ENCODE measurements around the gene DDX41. TPM values are rescaled to one million over a fixed set of nuclear protein-coding genes. Genes with fewer than 3 reads are reported as not detected.

The DDX41 gene
- total and polyA plus RNA-seq, 2 donors: 27.4 to 65.6 TPM

- H3K36me3 ChIP-seq (ENCODE audit: insufficient read depth): no peaks in the 10 kb centered on the region
- H3K4me3 ChIP-seq (ENCODE audit: low read depth, low read length): no peak overlapping the region
- no peak overlapping the region for H3K27ac ChIP-seq (ENCODE audit: low read depth)
- H3K4me1 ChIP-seq (ENCODE audit: insufficient read depth): no peaks in the 10 kb centered on the region
- DNase-seq (ENCODE audit: extremely low spot score): no peak
- WGBS: 80% methylated on average over 27 of the region's 27 CpGs
Observed at GRCh38 chr5:177462021-177462670, 54.6 kb downstream of the DDX41 start.

Other genes with a start within 250 kb of the DDX41 start
- 9.7 TPM for gene RAB24, start 213.2 kb downstream of the DDX41 start, total RNA-seq
- gene RAB24, start 213.2 kb downstream of the DDX41 start, polyA plus RNA-seq: 50.6 TPM
- gene PRELID1, start 213.2 kb downstream of the DDX41 start, total RNA-seq: 40.8 TPM
- 122 TPM for gene PRELID1, start 213.2 kb downstream of the DDX41 start, polyA plus RNA-seq
- gene MXD3, start 205.1 kb downstream of the DDX41 start, total RNA-seq: 11.3 TPM
- gene MXD3, start 205.1 kb downstream of the DDX41 start, polyA plus RNA-seq: 4.0 TPM
- gene LMAN2, start 165.3 kb downstream of the DDX41 start, total RNA-seq: 101 TPM
- gene LMAN2, start 165.3 kb downstream of the DDX41 start, polyA plus RNA-seq: 209 TPM
- gene RGS14, start 159.0 kb downstream of the DDX41 start, total RNA-seq: 4.7 TPM
- gene RGS14, start 159.0 kb downstream of the DDX41 start, polyA plus RNA-seq: 16.4 TPM
- gene SLC34A1, start 132.5 kb downstream of the DDX41 start, total RNA-seq: not detected
- 0.04 TPM for gene SLC34A1, start 132.5 kb downstream of the DDX41 start, polyA plus RNA-seq
- gene PFN3, start 116.3 kb downstream of the DDX41 start, total RNA-seq: not detected
- gene PFN3, start 116.3 kb downstream of the DDX41 start, polyA plus RNA-seq: not detected
- not detected for gene F12, start 107.4 kb downstream of the DDX41 start, total RNA-seq
- gene F12, start 107.4 kb downstream of the DDX41 start, polyA plus RNA-seq: 1.1 TPM
- 13.4 TPM for gene GRK6, start 90.3 kb downstream of the DDX41 start, total RNA-seq
- 27.7 TPM for gene GRK6, start 90.3 kb downstream of the DDX41 start, polyA plus RNA-seq
- gene PRR7, start 70.1 kb downstream of the DDX41 start, total RNA-seq: 0.58 TPM
- gene PRR7, start 70.1 kb downstream of the DDX41 start, polyA plus RNA-seq: 2.4 TPM
- gene DBN1, start 43.3 kb downstream of the DDX41 start, total RNA-seq: 53.9 TPM
- gene DBN1, start 43.3 kb downstream of the DDX41 start, polyA plus RNA-seq: 96.5 TPM
- 102 TPM for gene PDLIM7, start 19.4 kb downstream of the DDX41 start, total RNA-seq
- gene PDLIM7, start 19.4 kb downstream of the DDX41 start, polyA plus RNA-seq: 728 TPM
- 2.9 TPM for gene DOK3, start 7.1 kb downstream of the DDX41 start, total RNA-seq
- gene DOK3, start 7.1 kb downstream of the DDX41 start, polyA plus RNA-seq: 8.5 TPM
- gene FAM193B, start 37.6 kb upstream of the DDX41 start, total RNA-seq: 22.8 TPM
- gene FAM193B, start 37.6 kb upstream of the DDX41 start, polyA plus RNA-seq: 66.7 TPM
- 50.9 TPM for gene TMED9, start 75.2 kb upstream of the DDX41 start, total RNA-seq
- gene TMED9, start 75.2 kb upstream of the DDX41 start, polyA plus RNA-seq: 136 TPM
- gene B4GALT7, start 83.2 kb upstream of the DDX41 start, total RNA-seq: 14.3 TPM
- 29.4 TPM for gene B4GALT7, start 83.2 kb upstream of the DDX41 start, polyA plus RNA-seq

Data from urinary bladder (tissue), 4 donors.